VCaP (cell line): ENCODE data around the gene GPR143.
A peak's percentile ranks its signal among the peaks of the same experiment; 100 is the strongest.
"Not testable (repeated sequence)": the region's sequence is repeated elsewhere in the genome, so short reads cannot be mapped to it uniquely, and the experiment has no call there.

Source experiments
- H3K27ac ChIP-seq: fragments of 450-650 bp; 2 replicates; pipeline ENCODE4 v1.5.1; 2017
- TF ChIP-seq, protein P1 (sequence below): fragments of 450-650 bp; conservative IDR thresholded peaks from 2 replicates; pipeline ENCODE4 v1.5.1; 2017; ENCODE audit warnings: mild to moderate bottlenecking, moderate library complexity

GPR143 gene

GRCh38 chrX:9785254-9785943 is 19.8 kb upstream of the GPR143 start:
- H3K27ac ChIP-seq: peak overlapping the region; percentile 90
- TF ChIP-seq, protein P1, sequence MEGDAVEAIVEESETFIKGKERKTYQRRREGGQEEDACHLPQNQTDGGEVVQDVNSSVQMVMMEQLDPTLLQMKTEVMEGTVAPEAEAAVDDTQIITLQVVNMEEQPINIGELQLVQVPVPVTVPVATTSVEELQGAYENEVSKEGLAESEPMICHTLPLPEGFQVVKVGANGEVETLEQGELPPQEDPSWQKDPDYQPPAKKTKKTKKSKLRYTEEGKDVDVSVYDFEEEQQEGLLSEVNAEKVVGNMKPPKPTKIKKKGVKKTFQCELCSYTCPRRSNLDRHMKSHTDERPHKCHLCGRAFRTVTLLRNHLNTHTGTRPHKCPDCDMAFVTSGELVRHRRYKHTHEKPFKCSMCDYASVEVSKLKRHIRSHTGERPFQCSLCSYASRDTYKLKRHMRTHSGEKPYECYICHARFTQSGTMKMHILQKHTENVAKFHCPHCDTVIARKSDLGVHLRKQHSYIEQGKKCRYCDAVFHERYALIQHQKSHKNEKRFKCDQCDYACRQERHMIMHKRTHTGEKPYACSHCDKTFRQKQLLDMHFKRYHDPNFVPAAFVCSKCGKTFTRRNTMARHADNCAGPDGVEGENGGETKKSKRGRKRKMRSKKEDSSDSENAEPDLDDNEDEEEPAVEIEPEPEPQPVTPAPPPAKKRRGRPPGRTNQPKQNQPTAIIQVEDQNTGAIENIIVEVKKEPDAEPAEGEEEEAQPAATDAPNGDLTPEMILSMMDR: no peak

GRCh38 chrX:9784332-9784731 is 18.7 kb upstream of the GPR143 start:
- TF ChIP-seq, protein P1: no peak
- no peak overlapping the region for H3K27ac ChIP-seq

DNA sequence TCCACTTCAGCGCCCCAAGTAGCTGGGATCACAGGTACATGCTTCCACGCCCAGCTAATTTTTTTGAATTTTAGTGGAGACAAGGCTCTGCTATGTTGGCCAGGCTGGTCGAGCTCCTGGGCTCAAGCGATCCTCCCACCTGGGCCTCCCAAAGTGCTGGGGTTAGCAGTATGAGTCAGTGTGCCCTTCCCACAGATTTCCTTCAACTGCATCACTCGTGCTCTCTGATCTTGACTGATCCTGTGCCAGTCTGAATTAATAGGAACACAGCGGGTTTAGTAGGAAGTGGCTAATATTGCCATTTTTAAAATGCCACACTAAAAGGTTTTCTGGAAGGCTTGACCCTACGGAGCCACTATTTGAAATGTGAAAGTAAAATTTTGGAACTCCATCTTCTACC is 16.3 kb upstream of the GPR143 start:
- H3K27ac ChIP-seq: no peak overlapping the region
- TF ChIP-seq, protein P1: no peak

GRCh38 chrX:9775930-9776329 is 10.3 kb upstream of the GPR143 start:
- no peak overlapping the region for H3K27ac ChIP-seq
- TF ChIP-seq, protein P1: no peak

- TF ChIP-seq, protein P1: no peak
- no peak overlapping the region for H3K27ac ChIP-seq
Measured at GRCh38 chrX:9772943-9773342, 7.3 kb upstream of the GPR143 start.

- TF ChIP-seq, protein P1: no peak
- no peak overlapping the region for H3K27ac ChIP-seq
Measured at GRCh38 chrX:9770319-9770718, 4.7 kb upstream of the GPR143 start.

DNA sequence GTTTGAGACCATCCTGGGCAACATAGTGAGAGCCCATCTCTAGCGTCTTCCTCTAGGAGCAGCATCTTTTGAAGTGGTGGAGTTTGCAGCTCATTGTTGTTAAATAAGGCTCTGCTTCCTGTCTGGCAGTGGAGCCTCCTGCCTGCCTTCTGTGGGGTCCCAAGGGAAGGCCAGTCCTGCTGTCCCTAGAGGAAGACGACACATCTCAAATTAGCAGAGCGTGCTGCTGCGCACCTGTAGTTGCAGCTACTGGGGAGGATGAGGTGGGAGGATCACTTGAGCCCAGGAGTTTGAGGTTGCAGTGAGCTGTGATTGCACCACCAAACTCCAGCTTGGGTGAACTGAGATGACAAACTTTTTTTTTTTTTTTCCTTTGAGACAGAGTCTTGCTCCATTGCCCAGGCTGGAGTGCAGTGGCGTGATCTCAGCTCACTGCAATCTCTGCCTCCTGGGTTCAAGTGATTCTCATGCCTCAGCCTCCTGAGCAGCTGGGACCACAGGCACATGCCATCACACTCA is 2.7 kb upstream of the GPR143 start:
- not testable (repeated sequence) for H3K27ac ChIP-seq

- TF ChIP-seq, protein P1: no peak
- no peak overlapping the region for H3K27ac ChIP-seq
Measured at GRCh38 chrX:9767375-9767774, 1.7 kb upstream of the GPR143 start.
